Measurements from ENCODE around the gene CDHR4. TPM values are rescaled to one million over a fixed set of nuclear protein-coding genes. Genes with fewer than 3 reads are reported as not detected.

The CDHR4 gene
- total and polyA plus RNA-seq, 2 donors (not counting 1 experiment from before 2014, with no cell fraction given): 0.18 to 0.32 TPM

DNA sequence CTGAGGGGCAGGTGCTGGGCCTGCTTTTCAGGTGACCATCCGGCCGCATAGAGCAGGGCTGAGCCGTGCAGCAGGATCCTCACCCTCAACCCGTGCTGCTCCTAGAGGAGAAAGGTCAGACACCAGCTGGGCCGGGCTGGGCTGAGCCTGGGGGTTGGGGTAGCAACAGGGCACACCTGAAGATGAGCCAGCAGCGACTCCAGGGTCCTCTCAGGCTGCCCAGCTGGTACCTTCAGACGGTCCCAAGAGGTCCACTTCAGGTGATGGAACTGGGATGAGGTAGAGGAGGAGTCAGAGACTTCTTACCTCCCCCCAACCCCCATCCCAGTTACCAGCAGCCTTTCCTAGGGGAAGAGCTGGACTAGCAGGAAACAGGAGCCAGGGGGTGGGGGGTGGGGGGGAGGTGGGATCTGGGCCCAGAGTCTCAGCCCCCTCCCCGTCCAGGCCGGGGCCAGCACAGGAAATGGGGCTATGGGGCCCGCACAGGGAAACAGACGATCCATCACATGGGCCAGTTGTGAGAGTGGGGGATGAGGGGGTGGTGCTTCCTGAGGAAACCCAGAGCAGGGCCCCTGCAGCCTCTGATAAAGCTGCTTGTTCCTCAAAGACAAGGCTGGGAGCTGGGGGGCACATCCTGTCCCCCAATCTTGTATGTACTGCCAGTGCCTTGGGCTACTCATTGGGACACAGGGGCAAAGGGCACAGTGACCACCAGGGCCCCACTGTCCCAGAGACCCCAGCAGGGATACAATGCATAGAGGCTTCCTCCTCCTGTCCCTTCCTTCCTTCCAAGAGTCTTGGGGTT lies 6.4 kb upstream of the CDHR4 start:
- CTCF ChIA-PET: interaction anchor here (1.0 to 15.1 kb wide), 4 partner anchors 10 to 266 kb away, joined by 4 to 547 read pairs (median 63); partner anchors contain the start of gene UBA7
- H3K27ac Mint-ChIP-seq: peak overlapping the region; percentile 98
- DNase-seq: peak; percentile 66

More for the DNA sequence above, 6.4 kb upstream of the CDHR4 start:
- ATAC-seq (ENCODE audit: low read depth): no peak
- Mint-ChIP-seq H3K9me3 (ENCODE audit: insufficient read depth) (no peaks in the 10 kb centered on the region), H3K4me1 (peaks cover 77% of the 10 kb centered on the region), H3K4me3 (peak overlapping the region; percentile 86), H3K27me3 (peaks cover 5% of the 10 kb centered on the region)
- POLR2A ChIA-PET: interaction anchor here (1.0 to 5.0 kb wide), 8 partner anchors 7 to 133 kb away, joined by 3 to 99 read pairs (median 8); partner anchors contain the start of genes GMPPB, IP6K1 and UBA7
- H3K4me3 ChIP-seq (ENCODE audit: control extremely low read depth in 1 of 5, extremely low read depth in 1 of 5, insufficient read depth in 1 of 5, low read depth in 2 of 5, low read length in 4 of 5): peak overlapping the region in 4 of 5 experiments; percentile 93 to 99 (median 96)
- peaks cover 51 to 65% of the 10 kb centered on the region in 2 donors for H3K4me1 ChIP-seq (ENCODE audit: control insufficient read depth in 2 of 2, insufficient read depth in 2 of 2, low read length in 2 of 2)
- H3K79me2 ChIP-seq (ENCODE audit: control insufficient read depth, insufficient read depth, low read length): peaks cover 14% of the 10 kb centered on the region
- peaks cover 0 to 37% of the 10 kb centered on the region in 2 experiments for H3K36me3 ChIP-seq (replicated peaks in 1 of 2; ENCODE audit: control extremely low read depth in 1 of 2, control insufficient read depth in 1 of 2, extremely low read depth in 1 of 2, insufficient read depth in 2 of 2, low read length in 1 of 2)
- no peaks in the 10 kb centered on the region for H3K27me3 ChIP-seq (replicated peaks in 1 of 4; ENCODE audit: control extremely low read depth in 1 of 4, control insufficient read depth in 3 of 4, insufficient read depth in 4 of 4, low read length in 3 of 4)
- H3K27ac ChIP-seq (ENCODE audit: low read length in 2 of 2): peak overlapping the region; percentile 91 to 97
- H3K4me2 ChIP-seq (replicated peaks; ENCODE audit: low read depth, low read length, poor library complexity, severe bottlenecking): peak overlapping the region; percentile 99
- no peaks in the 10 kb centered on the region for H3K9me3 ChIP-seq (ENCODE audit: control extremely low read depth in 1 of 3, control insufficient read depth in 2 of 3, insufficient read depth in 1 of 3, low read length in 2 of 3)
- TF ChIP-seq, protein P1, sequence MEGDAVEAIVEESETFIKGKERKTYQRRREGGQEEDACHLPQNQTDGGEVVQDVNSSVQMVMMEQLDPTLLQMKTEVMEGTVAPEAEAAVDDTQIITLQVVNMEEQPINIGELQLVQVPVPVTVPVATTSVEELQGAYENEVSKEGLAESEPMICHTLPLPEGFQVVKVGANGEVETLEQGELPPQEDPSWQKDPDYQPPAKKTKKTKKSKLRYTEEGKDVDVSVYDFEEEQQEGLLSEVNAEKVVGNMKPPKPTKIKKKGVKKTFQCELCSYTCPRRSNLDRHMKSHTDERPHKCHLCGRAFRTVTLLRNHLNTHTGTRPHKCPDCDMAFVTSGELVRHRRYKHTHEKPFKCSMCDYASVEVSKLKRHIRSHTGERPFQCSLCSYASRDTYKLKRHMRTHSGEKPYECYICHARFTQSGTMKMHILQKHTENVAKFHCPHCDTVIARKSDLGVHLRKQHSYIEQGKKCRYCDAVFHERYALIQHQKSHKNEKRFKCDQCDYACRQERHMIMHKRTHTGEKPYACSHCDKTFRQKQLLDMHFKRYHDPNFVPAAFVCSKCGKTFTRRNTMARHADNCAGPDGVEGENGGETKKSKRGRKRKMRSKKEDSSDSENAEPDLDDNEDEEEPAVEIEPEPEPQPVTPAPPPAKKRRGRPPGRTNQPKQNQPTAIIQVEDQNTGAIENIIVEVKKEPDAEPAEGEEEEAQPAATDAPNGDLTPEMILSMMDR (IDR thresholded peaks at IDR 0.05): no peak
- no peak for TF ChIP-seq EZH2 (IDR thresholded peaks at IDR 0.05; ENCODE audit: borderline replicate concordance, insufficient read depth, low read depth, low read length, poor library complexity, severe bottlenecking)
- 2% methylated on average over 7 of the region's 11 CpGs for WGBS (ENCODE audit: insufficient coverage)
- no peaks in the 10 kb centered on the region for H4K20me1 ChIP-seq (ENCODE audit: control insufficient read depth, insufficient read depth, low read length, poor library complexity, severe bottlenecking)
- H2AFZ ChIP-seq (ENCODE audit: insufficient read depth, low read depth, low read length, poor library complexity, severe bottlenecking): peak overlapping the region; percentile 5
- peak overlapping the region; percentile 98 for H3K9ac ChIP-seq (ENCODE audit: low read length)
- intact Hi-C loops (cut with micrococcal nuclease): loop anchor here (1.0 kb wide), 1 partner anchor 7 kb away; the partner anchor contains the start of gene UBA7

Data from B cell (primary cell).